NCI-H2029 (cell line): ENCODE measurements around the gene ARHGEF40.

Source experiments
- DNase-seq: peaks from one replicate; lab custom pipeline; 2025; lab: John Stamatoyannopoulos, UW

Gene ARHGEF40

GRCh38 chr14:21070083-21070609 is at the start of gene ARHGEF40:
ARHGEF40 (plus strand) TSS chr14:21070304; CDS start chr14:21070397, 93 bp downstream.
- no peak for DNase-seq

GRCh38 chr14:21020977-21021545 is 49.0 kb upstream of the ARHGEF40 start:
- no peak for DNase-seq

GRCh38 chr14:21022686-21023085 is 47.4 kb upstream of the ARHGEF40 start:
- DNase-seq, result no peak

DNA sequence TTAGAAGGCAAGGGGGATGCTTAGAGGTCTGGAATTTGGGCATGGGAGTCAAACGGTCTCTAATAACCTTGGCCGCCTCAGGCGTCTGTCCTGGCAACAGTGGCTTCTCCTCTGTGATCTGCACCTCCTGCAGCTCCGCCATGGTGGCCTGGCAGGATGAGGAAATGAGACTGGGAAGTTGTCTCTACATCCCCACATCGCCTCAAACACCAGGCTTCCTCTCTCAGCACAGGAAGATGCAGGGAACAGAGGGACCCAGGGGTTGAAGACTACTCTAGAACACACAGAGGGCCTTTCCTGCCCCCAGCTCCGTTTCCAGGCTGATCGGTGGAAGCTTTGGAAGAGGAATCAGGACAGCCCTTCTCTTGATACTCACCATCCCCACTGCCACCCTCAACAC is 46.9 kb upstream of the ARHGEF40 start:
- DNase-seq, result no peak

- no peak for DNase-seq
Observed at GRCh38 chr14:21023817-21024584, 46.1 kb upstream of the ARHGEF40 start.

DNA sequence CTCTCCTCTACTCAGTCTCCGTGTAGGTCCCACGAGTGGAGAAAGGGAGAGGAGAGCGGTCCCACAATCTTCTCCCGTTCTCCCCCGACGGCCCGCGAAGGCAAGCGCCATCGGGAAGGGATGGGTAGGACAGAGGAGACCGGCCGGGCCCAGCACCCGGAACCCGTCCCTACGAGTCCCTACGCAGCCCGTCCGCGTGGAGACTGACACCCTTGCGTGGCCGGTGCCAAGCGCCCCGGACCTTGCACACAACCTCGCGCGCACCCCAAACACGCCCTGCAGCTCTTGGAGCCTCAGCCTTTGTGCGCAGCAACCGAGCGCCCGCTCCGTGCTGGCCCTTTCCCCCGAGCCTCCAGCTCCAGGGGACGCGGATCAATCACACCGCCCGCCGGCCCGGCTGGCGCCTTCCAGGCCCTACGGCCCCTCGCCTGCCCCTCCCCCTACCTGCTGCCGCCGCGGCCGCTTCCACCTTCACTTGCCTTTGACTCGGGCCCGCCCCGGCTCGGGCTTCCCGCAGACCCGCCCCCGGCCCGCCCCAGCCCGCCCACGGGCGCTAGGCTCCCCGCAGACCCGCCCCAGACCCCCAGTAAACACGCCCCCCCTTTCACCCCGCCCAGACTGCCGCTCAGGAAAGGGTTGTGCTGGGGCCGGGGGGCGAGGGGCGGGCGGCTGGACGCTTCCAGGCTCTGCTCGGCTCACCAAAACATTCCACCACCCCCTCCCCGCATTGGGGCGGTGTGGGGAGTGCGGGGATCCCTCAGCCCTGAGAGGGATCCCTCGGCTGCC is 45.3 kb upstream of the ARHGEF40 start, which contains the start of gene NDRG2:
TSS of gene NDRG2 (minus strand) at position 477 of the 786 bp plus-strand sequence. CDS start 1,746 bp downstream, outside the sequence.
- DNase-seq, result peak; percentile 42

GRCh38 chr14:21025371-21026273 is 44.5 kb upstream of the ARHGEF40 start:
- no peak for DNase-seq

GRCh38 chr14:21026274-21026987 is 43.7 kb upstream of the ARHGEF40 start:
- DNase-seq, result no peak

- no peak for DNase-seq
Observed at GRCh38 chr14:21026988-21027315, 43.2 kb upstream of the ARHGEF40 start.

DNA sequence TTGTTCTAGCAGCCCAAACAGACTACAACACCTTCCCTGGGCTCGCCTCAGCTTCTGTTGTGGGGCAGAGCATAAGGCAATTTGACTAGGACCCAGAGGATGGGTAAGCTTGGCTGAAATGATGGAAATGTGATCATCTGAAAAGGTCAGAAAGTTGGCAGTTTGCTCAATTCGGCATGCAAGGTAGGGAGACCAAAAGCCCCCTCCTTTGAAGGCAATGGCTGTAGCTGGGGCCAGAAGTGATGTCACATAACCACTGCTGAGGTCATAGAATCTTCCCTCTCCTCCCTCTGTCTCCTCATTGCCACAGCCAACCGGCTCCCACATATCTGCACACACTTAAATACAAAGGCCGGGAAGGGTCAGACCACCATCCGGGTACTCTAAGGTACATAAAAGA is 40.2 kb upstream of the ARHGEF40 start, which contains the start of gene TPPP2:
TSS of gene TPPP2 (plus strand) at position 301 of the 400 bp plus-strand sequence. CDS start 365 bp downstream, outside the sequence.
- DNase-seq, result no peak

DNA sequence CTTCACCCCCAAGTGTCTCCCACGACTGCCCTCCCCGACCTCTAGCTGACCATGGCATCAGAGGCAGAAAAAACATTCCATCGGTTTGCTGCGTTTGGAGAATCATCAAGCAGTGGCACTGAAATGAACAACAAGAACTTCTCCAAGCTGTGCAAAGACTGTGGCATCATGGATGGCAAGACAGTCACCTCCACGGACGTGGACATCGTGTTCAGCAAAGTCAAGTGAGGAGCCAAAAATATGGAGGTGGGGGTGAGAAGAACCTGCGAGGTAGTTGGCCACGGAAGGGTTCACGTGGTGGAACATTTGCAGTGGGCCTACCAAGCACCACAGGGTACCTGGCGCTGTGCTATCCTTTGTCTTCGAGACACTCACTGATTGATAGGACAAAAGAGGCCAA is 39.6 kb upstream of the ARHGEF40 start:
- DNase-seq, result no peak

- no peak for DNase-seq
Observed at GRCh38 chr14:21032326-21033132, 37.6 kb upstream of the ARHGEF40 start.

GRCh38 chr14:21033133-21033698 is 36.9 kb upstream of the ARHGEF40 start:
- no peak for DNase-seq

- DNase-seq, result no peak
Observed at GRCh38 chr14:21034707-21035106, 35.4 kb upstream of the ARHGEF40 start, which contains the start of gene RNASE13. RNASE13 (minus strand) TSS chr14:21034807; CDS start chr14:21034288, 519 bp downstream.

- DNase-seq, result no peak
Observed at GRCh38 chr14:21036751-21037150, 33.4 kb upstream of the ARHGEF40 start.

- no peak for DNase-seq
Observed at GRCh38 chr14:21037156-21037555, 32.9 kb upstream of the ARHGEF40 start.

- peak; percentile 65 for DNase-seq
Observed at GRCh38 chr14:21038441-21039422, 31.4 kb upstream of the ARHGEF40 start.
